Glomerular endothelial cell (primary cell): Measurements from ENCODE around the gene TMSB4Y. TPM values are rescaled to one million over a fixed set of nuclear protein-coding genes. Genes with fewer than 3 reads are reported as not detected.

Source experiments
- DNase-seq: peaks from one replicate; pipeline ENCODE4 v3.0.0-alpha.2; 2011; ENCODE audit warnings: low read depth, low spot score; ENCODE audit errors: extremely low read depth
- total RNA-seq: library from RNA; depleted of rRNA; stranded (reverse); fragments of >200 nt; gene quantifications from 2 replicates; pipeline ENCODE4 v1.2.3, GENCODE V29; 2015

The TMSB4Y gene
- total RNA-seq: not detected in 2 replicates

DNA sequence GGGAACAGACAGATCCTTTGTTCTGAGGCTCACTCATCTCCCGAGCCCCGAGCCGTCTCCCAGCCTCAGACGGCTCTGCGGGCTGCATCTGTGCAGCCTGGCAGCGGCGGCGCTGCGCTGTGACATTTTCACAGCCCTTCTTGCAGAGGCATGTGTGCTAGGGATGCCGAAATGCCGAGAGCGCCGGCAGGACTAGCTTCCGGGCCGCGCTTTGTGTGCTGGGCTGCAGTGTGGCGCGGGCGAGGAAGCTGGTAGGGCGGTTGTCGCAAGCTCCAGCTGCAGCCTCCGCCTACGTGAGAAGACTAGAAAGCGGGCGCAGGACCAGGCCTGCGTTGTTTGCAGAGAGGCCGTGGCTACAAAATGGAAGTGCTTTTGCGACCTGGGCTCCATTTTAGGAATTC, at the start of gene TMSB4Y:
TMSB4Y (plus strand) TSS at position 332 of the 401 bp plus-strand sequence.
- DNase-seq: no peak

DNA sequence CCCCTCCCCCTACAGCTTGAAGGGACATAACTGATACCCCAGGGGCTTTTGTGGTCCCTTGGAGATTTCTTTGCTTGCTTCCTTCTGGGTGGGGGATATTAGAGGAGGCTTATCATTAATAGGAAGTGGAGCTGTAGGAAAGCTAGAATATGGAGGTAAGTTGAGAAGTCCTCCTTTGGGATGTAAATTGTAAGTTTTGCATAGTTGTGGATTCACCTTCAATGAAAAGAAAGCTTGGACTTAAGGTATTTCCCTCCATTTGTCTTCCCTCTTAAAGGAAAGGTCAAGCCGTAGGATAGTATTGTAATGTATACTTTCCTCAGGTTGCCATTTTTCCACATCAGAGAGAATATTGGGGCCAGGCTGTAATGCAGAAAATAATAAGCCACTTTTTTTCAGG, 39.5 kb upstream of the TMSB4Y start:
- no peak for DNase-seq

DNA sequence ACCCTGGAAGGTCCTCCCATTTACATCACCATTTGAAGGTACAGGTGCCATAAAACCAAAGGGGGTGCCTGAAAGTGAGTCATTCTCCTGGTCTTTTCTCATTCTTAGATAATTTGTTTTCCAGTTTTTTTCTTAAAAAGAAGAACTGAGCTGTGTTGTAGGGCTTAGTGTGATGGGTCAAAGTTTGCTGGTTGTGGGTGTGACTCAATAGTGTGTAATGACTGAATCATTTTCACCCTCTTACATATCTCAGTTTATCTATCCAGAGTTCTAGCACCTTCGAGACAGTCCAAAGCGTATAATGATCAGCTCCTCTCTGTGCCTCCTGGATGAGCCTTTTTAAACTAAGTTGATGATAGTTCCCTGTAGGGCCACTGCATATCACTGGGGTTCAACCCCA, 32.6 kb upstream of the TMSB4Y start:
- no peak for DNase-seq

DNA sequence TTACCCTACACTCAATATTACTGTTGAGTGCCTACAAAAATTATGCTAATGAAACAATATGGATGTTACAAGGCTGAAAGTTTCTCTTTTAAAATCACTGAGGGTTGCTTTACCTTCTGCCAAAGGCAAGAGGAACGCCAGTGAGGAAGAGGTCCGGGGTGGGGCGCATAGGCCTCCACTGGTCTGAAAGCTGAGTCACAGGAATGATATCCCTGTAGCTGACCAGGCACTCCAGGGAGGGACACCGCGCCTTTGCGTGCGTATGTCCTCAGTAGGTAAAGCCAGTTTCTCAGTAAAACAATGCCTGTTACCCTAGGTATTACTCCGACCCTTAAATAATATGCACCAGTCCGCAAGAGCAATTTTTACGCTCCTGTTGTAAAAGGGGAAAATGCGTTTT, 1.4 kb upstream of the TMSB4Y start:
- no peak for DNase-seq

DNA sequence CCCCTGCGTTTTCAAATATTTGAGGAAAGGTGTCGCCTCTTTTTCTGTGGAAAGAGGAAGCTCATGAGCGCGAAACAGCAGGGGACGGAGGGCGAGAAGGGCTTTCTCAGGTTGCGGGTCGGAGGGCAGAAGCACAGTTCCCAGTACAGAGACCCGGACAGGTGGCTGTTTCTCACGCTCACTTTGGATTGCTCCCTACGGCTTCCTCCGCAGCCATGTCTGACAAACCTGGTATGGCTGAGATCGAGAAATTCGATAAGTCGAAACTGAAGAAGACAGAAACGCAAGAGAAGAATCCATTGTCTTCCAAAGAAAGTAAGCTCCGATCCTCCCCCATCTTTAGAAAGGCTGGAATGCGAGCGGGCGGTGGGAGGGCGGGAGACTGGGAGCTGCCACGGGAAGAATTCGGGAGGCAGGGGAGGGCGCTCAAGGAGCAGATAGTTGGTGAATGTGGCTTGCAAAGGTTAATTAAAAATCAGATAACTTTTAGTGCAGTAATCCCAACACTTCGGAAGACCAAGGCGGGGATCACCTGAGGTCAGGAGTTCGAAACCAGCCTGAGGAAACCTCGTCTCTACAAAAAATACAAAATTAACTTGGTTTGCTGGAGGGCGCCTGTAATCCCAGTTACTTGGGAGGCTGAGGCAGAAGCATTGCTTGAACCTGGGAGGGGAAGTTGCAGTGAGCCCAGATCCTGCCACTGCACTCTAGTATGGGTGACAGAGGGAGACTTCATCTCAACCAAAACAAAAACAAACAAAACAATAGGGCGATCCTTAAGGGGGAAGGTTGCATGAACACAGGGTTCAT, 627 bp downstream of the TMSB4Y start:
- no peak for DNase-seq

DNA sequence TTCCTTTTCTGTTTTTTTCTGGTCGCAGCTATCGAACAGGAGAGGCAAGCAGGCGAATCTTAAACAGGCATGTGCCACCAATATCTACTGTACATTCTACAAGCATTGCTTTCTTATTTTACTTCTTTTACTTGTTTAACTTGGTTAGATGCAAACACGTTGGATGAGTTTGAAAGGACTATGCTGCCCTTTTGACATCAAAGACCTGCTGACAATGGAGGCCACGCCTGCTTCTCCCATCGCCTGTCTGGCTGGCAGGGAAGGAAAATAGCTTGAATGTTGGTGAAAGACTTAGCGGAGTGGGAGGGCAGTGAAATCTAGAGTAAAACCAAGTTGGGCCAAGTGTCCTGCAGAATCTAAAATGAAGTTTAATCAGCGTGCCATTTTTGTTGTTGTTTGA, 1.5 kb downstream of the TMSB4Y start:
- DNase-seq: no peak

DNA sequence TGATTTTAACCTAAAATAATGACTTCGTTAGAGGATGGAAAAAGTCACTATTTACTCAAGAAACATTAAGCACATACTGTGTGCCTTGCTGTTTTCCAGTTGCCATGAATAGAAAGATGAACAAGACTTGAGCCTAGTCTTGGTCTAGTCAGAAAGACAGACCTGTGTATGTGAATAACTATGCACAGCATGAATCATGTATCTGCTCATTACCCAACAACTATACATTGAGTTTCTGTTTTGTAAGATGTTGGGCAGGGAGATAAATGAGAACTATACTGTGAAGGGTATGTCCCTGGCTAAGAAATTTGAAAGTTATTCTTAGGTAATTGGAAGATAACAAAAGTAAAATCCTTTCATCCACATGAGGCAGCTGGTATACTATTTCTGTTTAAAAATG, 4.3 kb downstream of the TMSB4Y start:
- DNase-seq: no peak

DNA sequence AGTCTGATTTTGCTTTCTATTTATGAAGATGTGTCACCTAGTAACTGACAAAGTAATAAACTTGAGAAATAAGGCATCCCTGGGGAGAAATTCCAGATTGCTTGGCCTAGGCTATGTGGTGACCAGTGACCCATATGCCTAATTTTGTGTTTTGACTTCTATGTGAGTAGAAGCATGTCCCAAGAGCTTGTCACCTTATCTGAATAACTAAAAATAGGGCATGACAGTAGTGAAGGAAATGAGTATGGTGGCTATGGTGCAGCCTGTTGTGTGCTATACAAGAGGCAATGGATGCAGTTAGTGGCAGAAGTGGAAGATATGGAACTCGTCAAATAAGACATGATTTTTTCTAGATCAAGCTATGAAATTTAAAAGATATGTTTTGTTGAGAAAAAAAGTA, 15.3 kb downstream of the TMSB4Y start:
- no peak for DNase-seq

DNA sequence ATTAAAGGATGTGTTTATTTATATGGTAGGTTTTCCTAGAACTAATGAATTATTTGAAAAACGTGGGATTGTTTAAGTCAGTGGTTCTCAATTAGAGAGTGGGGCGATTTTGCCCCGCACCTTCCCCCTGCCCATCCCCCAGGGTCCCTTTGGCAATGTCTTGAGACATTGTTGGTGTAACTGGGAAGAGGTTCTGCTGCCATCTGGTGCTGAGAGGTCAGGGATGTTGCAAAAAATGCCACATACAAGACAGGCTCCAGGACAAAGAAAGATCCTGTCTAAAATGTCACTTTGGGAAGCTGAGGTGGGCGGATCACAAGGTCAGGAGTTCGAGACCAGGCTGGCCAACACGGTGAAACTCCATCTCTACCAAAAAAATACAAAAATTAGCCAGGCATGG, 25.8 kb downstream of the TMSB4Y start:
- no peak for DNase-seq

DNA sequence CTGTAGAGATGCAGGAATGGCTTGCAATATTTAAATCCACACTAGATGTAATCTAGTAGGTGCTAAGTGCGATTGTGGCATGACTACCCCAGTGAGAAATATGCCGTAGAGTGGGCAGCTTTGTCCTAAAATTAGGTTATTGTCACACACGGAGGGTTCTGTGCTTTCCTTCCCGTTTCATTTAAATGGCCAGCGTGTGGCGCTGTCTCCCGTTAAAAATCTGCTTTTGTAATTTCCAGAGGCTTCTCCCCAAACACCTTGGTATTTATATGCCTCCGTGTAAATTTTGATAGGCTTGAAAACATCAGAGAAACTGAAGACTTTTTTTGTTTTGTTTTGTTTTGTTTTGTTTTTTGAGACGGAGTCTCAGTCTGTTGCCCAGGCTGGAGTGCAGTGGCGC, 34.9 kb downstream of the TMSB4Y start:
- no peak for DNase-seq

DNA sequence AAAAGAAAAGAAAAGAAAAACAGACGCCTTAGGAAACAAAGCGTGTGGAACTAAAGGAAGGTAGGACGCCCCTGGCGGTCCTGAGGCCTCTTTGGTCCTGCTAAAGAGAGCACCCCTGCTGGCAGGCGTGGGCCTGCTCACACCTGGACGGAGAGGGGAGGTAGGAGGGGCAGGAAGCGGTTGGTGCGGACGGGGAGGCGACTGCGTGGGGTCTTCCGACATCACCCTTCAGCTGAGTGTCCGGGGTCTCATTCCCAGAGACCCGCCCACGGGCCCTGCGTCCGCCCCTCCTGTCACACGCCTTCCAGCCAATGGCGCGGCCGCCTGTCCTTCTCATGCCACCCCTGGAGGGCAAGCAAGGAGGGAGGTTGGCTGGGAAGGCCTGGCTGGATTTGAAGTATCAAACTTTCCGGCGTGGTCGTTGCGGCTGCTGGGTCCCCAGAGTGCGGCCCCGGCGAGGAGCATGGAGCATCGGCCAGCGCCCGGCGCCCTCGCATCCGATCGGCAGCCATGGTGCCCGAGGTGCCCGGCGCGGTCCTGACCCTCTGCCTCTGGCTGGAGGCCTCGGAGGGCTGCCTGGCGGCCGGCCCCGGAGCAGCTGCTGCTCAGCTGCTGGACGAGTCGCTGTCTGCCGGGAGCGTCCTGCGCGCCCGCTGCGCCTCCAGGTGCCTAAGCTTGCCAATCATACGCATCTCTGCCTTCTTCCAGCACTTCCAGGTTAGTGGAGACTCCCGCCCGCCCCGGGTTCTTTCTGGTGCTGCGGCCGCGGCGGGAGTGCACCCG, 47.8 kb downstream of the TMSB4Y start:
- no peak for DNase-seq

DNA sequence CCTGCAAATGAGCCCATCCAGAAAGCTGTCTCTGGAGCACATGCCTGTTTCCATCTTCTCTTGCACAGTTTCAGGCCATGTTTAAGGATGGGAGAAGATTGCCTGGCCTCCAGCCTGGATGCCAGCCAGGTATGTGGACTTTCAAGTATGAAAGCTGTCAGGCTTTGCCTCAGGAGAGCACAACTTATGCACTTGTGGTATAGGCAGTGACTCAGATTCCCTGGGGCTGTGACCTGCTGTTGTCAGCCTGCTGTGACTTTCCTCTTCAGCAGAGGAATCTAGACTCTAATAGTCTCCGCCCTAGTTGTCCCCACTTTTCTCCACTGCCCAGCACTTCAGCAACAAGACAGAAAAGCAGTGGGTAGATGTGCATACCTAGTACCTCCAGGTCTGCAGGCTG, 51.0 kb downstream of the TMSB4Y start:
- no peak for DNase-seq

Other genes starting within 250 kb of the TMSB4Y start
- not detected in 2 replicates for gene UTY, start 223.9 kb upstream of the TMSB4Y start, total RNA-seq